ENCODE results near the gene DRAM1.
A peak's percentile ranks its signal among the peaks of the same experiment; 100 is the strongest.

The DRAM1 gene

DNA sequence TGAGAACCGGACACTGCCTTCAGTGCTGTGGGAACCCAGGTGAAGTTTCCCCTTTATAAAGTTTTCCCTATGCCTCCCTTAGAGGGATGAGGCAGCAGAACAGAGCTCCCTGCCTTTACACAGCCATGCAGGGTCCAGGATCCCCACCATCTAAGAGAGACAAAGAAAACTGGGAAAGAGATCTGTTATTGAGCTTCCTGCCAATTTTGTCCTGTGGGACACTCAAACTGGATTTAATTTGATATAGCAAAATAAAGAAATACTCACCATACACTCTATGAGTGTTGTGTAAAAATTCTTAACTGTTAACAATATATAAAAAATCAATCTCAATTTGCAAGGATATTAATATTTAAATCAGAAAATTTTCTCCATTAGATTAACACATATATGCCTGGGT, 69.9 kb downstream of the DRAM1 start:
- Histone ChIP-seq H3K79me1 (ENCODE audit: low read length) (no peaks in the 10 kb centered on the region), H3K36me3 (ENCODE audit: control insufficient read depth, insufficient read depth, low read length) (no peaks in the 10 kb centered on the region), H2BK5ac (ENCODE audit: low read length) (no peak overlapping the region), H3K27me3 (ENCODE audit: insufficient read depth, low read length, poor library complexity) (no peaks in the 10 kb centered on the region), H2BK120ac (ENCODE audit: low read depth, low read length) (no peak overlapping the region), H3K4me1 (ENCODE audit: control insufficient read depth, low read depth, low read length) (no peaks in the 10 kb centered on the region), H4K8ac (ENCODE audit: low read depth, low read length) (no peak overlapping the region), H3K27ac (ENCODE audit: low read depth, low read length) (no peak overlapping the region), H3K4me3 (ENCODE audit: low read length) (no peak overlapping the region), H4K5ac (ENCODE audit: low read length) (no peak overlapping the region), H2BK15ac (replicated peaks; ENCODE audit: low read depth) (no peak overlapping the region), H3K4ac (ENCODE audit: low read depth, low read length) (no peak overlapping the region), H3K23ac (ENCODE audit: low read length) (no peak overlapping the region), H3K4me2 (ENCODE audit: low read length) (no peak overlapping the region), H3K18ac (ENCODE audit: low read length) (no peak overlapping the region), H2AK5ac (ENCODE audit: low read length) (no peak overlapping the region), H3K9ac (ENCODE audit: low read length) (no peak overlapping the region), H3K56ac (ENCODE audit: low read length) (no peak overlapping the region), H3K79me2 (ENCODE audit: control insufficient read depth, insufficient read depth, low read length) (no peaks in the 10 kb centered on the region)
- DNase-seq = no peak
- WGBS (ENCODE audit: extremely low coverage, insufficient coverage, low lambda C conversion rate) = no CpG with 5 or more reads among the region's 1 CpG

DNA sequence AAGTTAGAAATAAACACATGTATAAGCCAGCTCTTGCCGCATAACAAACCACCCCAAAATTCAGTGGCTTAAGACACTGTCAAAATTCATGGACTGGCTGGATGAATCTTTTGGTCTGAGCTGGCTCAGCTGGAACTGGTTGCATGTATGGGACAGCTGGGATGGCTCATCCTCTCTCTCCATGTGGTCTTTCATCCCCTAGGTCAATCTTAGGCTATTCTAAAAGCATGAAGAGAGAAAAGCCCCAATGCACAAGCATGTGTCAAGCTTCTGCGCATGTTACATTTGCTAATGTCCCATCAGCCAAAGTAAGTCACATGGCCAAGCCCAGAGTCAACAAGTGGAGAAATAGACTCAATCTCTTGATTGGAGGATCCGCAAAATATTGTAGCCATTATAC, 71.0 kb downstream of the DRAM1 start:
- Histone ChIP-seq H3K4me1 (ENCODE audit: control insufficient read depth, low read depth, low read length) (no peaks in the 10 kb centered on the region), H2BK120ac (ENCODE audit: low read depth, low read length) (no peak overlapping the region), H3K27ac (ENCODE audit: low read depth, low read length) (no peak overlapping the region), H3K27me3 (ENCODE audit: insufficient read depth, low read length, poor library complexity) (no peaks in the 10 kb centered on the region), H2BK5ac (ENCODE audit: low read length) (no peak overlapping the region), H4K8ac (ENCODE audit: low read depth, low read length) (no peak overlapping the region), H3K18ac (ENCODE audit: low read length) (no peak overlapping the region), H2BK15ac (replicated peaks; ENCODE audit: low read depth) (no peak overlapping the region), H3K36me3 (ENCODE audit: control insufficient read depth, insufficient read depth, low read length) (no peaks in the 10 kb centered on the region), H3K79me2 (ENCODE audit: control insufficient read depth, insufficient read depth, low read length) (no peaks in the 10 kb centered on the region), H3K4me3 (ENCODE audit: low read length) (no peak overlapping the region), H2AK5ac (ENCODE audit: low read length) (no peak overlapping the region), H3K9ac (ENCODE audit: low read length) (no peak overlapping the region), H3K79me1 (ENCODE audit: low read length) (no peaks in the 10 kb centered on the region), H3K4ac (ENCODE audit: low read depth, low read length) (no peak overlapping the region), H3K23ac (ENCODE audit: low read length) (no peak overlapping the region), H3K56ac (ENCODE audit: low read length) (no peak overlapping the region), H4K5ac (ENCODE audit: low read length) (no peak overlapping the region), H3K4me2 (ENCODE audit: low read length) (no peak overlapping the region)
- no peak for DNase-seq
- no CpG with 5 or more reads among the region's 3 CpGs for WGBS (ENCODE audit: extremely low coverage, insufficient coverage, low lambda C conversion rate)

DNA sequence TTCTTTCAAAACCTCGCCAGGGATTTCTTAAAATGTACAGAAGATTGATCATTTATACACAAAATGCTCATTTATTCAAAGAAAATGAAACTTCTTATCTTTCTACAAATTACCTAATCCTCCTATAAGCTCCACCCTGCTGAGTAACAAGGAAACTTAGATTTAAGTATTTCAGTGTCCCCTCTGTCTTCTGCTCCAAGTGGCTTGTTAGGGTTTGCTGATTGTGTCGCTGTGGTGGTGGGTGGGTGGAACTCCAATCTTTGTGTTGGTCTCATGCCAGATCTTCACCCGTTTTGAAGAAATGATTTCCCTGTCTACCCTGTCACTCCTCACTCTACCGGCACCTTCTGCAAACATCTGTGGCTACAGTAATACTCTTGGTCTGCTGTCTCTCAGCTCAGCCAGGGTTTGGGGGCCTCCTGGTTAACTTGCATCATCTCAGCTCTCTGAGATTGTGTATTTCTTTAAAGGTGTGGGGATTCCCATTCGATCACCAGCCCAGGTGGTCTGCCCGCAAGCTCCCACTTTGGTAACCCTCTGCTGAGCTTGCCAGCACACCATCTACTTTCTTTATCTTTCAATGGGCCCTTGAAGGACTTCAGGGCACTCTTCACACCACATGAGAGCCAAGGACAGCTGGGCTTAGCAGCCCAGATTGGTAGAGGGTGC, 73.8 kb downstream of the DRAM1 start:
- Histone ChIP-seq H3K4me3 (ENCODE audit: low read length) (no peak overlapping the region), H3K36me3 (ENCODE audit: control insufficient read depth, insufficient read depth, low read length) (no peaks in the 10 kb centered on the region), H3K18ac (ENCODE audit: low read length) (no peak overlapping the region), H3K4me2 (ENCODE audit: low read length) (no peak overlapping the region), H3K4ac (ENCODE audit: low read depth, low read length) (no peak overlapping the region), H3K27me3 (ENCODE audit: insufficient read depth, low read length, poor library complexity) (no peaks in the 10 kb centered on the region), H2BK15ac (replicated peaks; ENCODE audit: low read depth) (no peak overlapping the region), H4K8ac (ENCODE audit: low read depth, low read length) (no peak overlapping the region), H3K79me1 (ENCODE audit: low read length) (no peaks in the 10 kb centered on the region), H2BK5ac (ENCODE audit: low read length) (no peak overlapping the region), H3K27ac (ENCODE audit: low read depth, low read length) (no peak overlapping the region), H3K56ac (ENCODE audit: low read length) (no peak overlapping the region), H3K79me2 (ENCODE audit: control insufficient read depth, insufficient read depth, low read length) (no peaks in the 10 kb centered on the region), H2AK5ac (ENCODE audit: low read length) (no peak overlapping the region), H3K23ac (ENCODE audit: low read length) (no peak overlapping the region), H2BK120ac (ENCODE audit: low read depth, low read length) (no peak overlapping the region), H4K5ac (ENCODE audit: low read length) (no peak overlapping the region), H3K9ac (ENCODE audit: low read length) (no peak overlapping the region), H3K4me1 (ENCODE audit: control insufficient read depth, low read depth, low read length) (no peaks in the 10 kb centered on the region)
- no peak for DNase-seq
- WGBS (ENCODE audit: extremely low coverage, insufficient coverage, low lambda C conversion rate) = no CpG with 5 or more reads among the region's 6 CpGs

DNA sequence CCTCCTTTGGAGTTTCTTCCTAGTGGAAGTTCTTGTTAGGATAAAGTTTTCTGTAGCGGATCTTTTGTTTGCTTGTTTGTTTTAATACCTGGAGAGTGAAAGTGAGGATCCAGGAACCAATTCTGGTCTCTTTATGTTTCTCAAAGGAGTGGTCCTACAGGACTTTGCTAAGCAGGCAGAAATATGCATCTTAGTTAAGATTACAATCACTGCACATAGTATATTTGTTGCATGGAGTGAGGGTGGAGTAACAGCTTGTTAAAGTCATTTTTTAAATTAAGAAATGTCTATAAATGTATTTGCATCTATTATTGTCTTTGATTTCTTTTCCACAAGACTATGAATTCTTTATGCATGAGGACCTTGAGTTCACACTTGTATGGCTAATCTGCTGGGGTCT, 76.7 kb downstream of the DRAM1 start:
- no peak overlapping the region for H2BK120ac ChIP-seq (ENCODE audit: low read depth, low read length)
- no peak for DNase-seq
- H3K23ac ChIP-seq (ENCODE audit: low read length) = no peak overlapping the region
- no peak overlapping the region for H3K9ac ChIP-seq (ENCODE audit: low read length)
- H3K4me3 ChIP-seq (ENCODE audit: low read length) = no peak overlapping the region
- no peak overlapping the region for H3K4me2 ChIP-seq (ENCODE audit: low read length)
- WGBS (ENCODE audit: extremely low coverage, insufficient coverage, low lambda C conversion rate) = no CpG with 5 or more reads among the region's 1 CpG
- no peaks in the 10 kb centered on the region for H3K27me3 ChIP-seq (ENCODE audit: insufficient read depth, low read length, poor library complexity)
- no peak overlapping the region for H2AK5ac ChIP-seq (ENCODE audit: low read length)
- no peak overlapping the region for H2BK15ac ChIP-seq (replicated peaks; ENCODE audit: low read depth)
- no peak overlapping the region for H2BK5ac ChIP-seq (ENCODE audit: low read length)
- no peaks in the 10 kb centered on the region for H3K4me1 ChIP-seq (ENCODE audit: control insufficient read depth, low read depth, low read length)
- no peak overlapping the region for H4K5ac ChIP-seq (ENCODE audit: low read length)
- H3K27ac ChIP-seq (ENCODE audit: low read depth, low read length) = no peak overlapping the region
- H3K79me2 ChIP-seq (ENCODE audit: control insufficient read depth, insufficient read depth, low read length) = no peaks in the 10 kb centered on the region
- no peak overlapping the region for H3K4ac ChIP-seq (ENCODE audit: low read depth, low read length)
- no peaks in the 10 kb centered on the region for H3K79me1 ChIP-seq (ENCODE audit: low read length)
- no peak overlapping the region for H4K8ac ChIP-seq (ENCODE audit: low read depth, low read length)
- H3K18ac ChIP-seq (ENCODE audit: low read length) = no peak overlapping the region
- no peak overlapping the region for H3K56ac ChIP-seq (ENCODE audit: low read length)
- H3K36me3 ChIP-seq (ENCODE audit: control insufficient read depth, insufficient read depth, low read length) = no peaks in the 10 kb centered on the region

DNA sequence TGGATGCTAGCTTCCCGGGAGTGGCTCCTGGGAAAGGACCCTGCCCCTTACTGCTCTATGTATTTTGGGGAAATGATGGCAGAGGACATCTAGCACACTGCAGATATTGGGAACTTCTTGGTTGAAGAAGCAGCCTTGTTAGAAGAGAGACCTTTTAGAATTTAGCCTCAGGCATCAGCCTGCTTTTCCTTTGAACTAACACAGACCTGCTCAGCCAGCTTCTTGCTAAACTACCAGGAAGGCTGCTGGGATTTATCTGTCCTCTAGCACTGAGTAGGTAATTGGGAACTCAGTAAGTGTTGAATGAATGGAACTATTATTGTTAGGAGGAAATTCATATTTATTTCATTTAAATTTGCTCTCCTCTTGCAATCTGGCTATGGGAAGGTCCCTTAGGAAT, 77.3 kb downstream of the DRAM1 start:
- Histone ChIP-seq H3K18ac (ENCODE audit: low read length) (no peak overlapping the region), H2BK5ac (ENCODE audit: low read length) (no peak overlapping the region), H3K27me3 (ENCODE audit: insufficient read depth, low read length, poor library complexity) (no peaks in the 10 kb centered on the region), H3K36me3 (ENCODE audit: control insufficient read depth, insufficient read depth, low read length) (no peaks in the 10 kb centered on the region), H4K5ac (ENCODE audit: low read length) (no peak overlapping the region), H3K79me1 (ENCODE audit: low read length) (no peaks in the 10 kb centered on the region), H3K4ac (ENCODE audit: low read depth, low read length) (no peak overlapping the region), H3K4me3 (ENCODE audit: low read length) (no peak overlapping the region), H2BK120ac (ENCODE audit: low read depth, low read length) (no peak overlapping the region), H3K56ac (ENCODE audit: low read length) (no peak overlapping the region), H3K9ac (ENCODE audit: low read length) (no peak overlapping the region), H2AK5ac (ENCODE audit: low read length) (no peak overlapping the region), H4K8ac (ENCODE audit: low read depth, low read length) (no peak overlapping the region), H2BK15ac (replicated peaks; ENCODE audit: low read depth) (no peak overlapping the region), H3K79me2 (ENCODE audit: control insufficient read depth, insufficient read depth, low read length) (no peaks in the 10 kb centered on the region), H3K27ac (ENCODE audit: low read depth, low read length) (no peak overlapping the region), H3K4me2 (ENCODE audit: low read length) (no peak overlapping the region), H3K23ac (ENCODE audit: low read length) (no peak overlapping the region), H3K4me1 (ENCODE audit: control insufficient read depth, low read depth, low read length) (no peaks in the 10 kb centered on the region)
- WGBS (ENCODE audit: extremely low coverage, insufficient coverage, low lambda C conversion rate) = no CpG with 5 or more reads among the region's 1 CpG
- DNase-seq = peak; percentile 6
